RKO (cell line): ENCODE measurements around the gene PRSS37.
"Not testable (repeated sequence)": the region's sequence is repeated elsewhere in the genome, so short reads cannot be mapped to it uniquely, and the experiment has no call there.

Source experiments
- DNase-seq: peaks from one replicate; pipeline ENCODE4 v3.0.0-alpha.2; 2016; ENCODE audit warnings: low spot score

Gene PRSS37, protein sequence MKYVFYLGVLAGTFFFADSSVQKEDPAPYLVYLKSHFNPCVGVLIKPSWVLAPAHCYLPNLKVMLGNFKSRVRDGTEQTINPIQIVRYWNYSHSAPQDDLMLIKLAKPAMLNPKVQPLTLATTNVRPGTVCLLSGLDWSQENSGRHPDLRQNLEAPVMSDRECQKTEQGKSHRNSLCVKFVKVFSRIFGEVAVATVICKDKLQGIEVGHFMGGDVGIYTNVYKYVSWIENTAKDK

DNA sequence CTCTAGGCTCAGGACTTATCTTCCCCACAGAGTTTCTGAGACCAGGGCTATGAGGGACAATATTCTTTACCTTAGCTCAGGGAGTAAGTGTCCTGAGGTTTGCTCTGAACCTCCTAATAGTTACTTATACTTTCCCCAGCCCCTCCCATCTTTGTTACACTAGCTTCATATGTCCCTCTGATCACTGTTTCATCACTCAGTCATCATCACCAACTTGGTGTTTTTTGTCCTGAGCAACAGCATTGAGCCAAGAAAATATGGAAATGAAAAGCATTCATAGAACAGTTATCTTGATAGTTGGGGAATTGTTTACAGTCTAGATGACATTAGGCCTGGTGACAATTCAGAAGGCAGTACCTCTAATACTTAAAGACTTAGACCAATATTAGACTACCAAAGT is at the start of gene PRSS37:
Gene PRSS37, minus strand, starts transcription at position 101 of the 400 bp plus-strand sequence. CDS start 436 bp downstream, outside the sequence.
- DNase-seq: no peak

DNA sequence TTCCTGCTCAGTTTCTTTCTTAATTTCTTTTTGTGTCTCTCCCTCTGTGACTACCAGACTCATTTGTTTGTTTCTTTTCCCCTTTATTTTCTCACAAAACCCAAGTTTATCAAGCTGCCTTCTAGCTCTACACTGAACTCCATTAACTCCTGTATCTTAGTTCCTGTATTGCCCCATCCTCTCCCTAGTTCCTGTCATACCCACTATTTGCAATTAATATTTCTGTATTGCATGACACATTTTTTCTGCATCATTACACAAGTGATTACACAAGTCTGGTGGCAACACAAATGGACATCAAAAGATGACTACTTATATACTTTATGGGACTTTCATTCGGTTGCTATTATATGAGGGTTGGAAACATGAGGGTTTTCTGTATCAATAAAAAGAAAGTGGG is 48.0 kb upstream of the PRSS37 start:
- no peak for DNase-seq

DNA sequence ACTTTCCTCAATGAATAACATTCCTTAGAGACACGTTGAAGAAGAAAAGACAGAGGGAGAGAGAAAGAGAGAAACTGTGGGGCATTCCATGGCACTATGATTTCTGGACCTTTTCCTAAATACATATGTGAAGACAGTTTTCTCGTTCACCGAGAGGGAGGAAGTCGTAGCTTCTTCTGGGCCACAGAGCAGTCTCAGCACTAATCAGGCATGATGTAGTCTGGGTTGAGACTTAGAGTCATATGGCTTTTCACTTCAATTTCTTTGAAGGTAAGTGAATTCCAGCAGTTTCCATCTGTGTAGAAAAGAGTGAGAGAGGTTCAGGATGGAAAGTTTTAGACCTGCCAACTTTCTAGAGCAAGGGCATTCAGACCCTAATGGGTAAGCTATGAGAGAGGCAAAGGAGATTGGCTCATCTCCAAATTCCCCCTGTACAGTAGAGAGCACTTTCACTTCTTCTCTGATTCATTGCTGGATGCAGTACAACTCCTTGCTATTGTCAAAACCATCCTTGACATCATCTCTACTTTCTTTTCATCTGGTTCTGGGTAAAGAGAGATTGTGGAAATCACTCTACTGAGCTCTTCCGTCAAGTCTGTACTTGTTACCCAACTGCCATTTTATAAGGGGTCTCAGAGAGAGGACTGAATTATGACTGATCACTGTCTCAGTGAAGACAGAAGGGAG is 43.4 kb upstream of the PRSS37 start:
- DNase-seq: no peak

DNA sequence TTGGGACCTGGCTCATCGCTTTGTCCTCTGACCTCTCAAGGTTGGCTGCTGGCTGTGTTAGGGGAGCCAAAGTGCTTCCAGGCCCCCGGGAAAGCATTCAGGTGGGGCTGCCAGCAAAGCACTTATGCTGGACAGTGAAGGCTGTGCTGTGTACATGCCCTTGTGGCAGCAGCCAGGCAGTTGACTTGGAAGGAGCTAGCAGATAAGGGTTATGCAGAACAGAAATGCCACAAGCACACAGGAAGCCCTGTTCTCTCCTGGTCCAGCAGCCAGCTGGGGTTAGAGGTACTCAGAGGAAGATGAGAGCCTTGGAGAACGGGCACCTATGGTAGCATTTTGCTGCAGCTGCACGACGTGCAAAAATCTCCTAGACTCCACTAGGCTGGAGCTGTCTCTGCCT is 39.7 kb upstream of the PRSS37 start:
- no peak for DNase-seq

DNA sequence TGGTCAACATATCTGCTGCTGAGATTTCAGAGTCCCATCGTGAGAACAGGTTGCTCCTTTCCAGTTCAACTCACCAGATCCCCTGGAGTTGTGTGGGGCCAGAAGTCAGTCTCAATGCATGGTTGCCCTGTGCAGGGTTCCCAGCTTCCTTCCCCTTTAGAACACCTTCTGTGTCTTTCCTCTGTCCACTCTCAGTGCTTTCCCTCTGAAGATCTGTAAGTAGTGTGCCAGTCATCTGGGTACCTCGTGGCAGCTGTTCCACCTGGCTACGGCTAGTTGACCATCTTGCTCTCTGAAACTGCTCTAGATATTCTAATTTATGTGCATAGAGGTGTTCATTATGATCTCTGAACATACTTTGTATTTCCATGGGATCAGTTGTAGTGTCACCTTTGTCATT is 36.1 kb upstream of the PRSS37 start:
- no peak for DNase-seq

DNA sequence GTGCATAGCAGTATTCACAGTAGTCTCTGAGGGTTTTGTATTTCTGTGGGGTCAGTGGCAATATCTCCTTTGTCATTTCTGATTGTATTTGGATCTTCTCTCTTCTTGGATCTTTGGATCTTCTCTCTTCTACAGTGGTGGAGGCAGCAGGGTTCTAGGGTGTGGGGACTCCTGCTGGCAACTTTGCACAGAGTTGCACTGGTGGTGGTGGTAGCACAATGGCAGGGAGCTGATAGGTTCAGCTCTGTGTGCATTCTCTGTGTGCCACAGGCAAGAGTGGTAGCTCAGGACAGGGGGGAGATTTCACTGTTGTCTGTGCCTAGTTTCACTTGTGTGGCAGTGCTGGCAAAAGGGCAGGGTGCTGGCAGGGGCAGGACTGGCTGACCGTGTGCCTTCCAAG is 35.1 kb upstream of the PRSS37 start:
- no peak for DNase-seq

DNA sequence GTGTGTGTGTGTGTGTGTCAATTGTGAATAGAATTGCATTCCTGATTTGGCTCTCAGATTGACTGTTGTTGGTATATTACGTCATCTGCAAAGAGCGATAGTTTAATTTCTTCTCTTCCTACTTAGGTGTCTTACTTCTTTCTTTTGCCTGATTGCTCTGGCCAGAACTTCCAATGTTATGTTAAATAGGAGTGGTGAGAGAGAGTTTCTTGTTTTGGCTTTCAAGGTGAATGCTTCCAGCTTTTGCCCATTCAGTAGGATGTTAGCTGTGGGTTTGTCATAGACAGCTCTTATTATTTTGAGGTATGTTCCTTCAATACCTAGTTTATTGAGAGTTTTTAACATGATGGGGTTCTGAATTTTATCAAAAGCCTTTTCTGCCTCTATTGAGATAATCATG is 34.2 kb upstream of the PRSS37 start:
- DNase-seq: no peak

DNA sequence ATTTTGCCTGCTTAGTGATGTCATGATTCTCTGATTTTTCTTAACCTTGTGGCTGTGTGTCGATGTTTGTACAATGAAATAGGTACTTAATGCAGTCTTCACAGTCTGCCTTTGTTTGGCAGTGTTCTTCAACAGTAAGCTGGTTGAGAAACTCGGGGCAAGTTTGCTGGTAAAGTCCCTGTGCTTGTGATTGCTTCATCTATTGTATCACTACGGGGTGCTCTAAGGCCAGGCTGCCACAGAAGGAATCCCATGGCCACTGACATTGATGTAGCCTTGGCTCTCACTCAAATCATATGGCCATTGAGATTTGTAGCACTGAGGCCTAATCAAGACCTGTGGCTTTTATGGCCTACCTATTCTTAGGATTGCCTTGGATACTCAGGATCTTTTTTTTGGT is 33.5 kb upstream of the PRSS37 start:
- no peak for DNase-seq

DNA sequence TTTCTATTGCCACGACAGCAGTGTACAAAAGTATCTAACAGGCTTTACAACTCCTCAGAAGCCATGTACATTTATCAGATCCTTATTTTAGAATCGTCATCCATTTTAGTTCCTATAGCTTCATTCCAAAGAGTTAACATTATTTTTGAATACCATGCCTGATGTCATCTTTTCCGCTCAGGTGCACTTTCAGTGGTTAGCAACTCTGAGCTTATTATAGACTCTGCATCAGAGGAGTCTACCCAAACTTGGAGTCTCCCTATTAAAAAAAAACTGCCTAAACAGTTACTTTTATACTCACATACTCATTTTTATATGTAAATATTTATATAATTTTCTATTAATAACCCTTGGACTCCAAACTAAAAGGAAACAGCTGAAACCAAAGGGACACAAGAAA is 31.6 kb upstream of the PRSS37 start:
- no peak for DNase-seq

DNA sequence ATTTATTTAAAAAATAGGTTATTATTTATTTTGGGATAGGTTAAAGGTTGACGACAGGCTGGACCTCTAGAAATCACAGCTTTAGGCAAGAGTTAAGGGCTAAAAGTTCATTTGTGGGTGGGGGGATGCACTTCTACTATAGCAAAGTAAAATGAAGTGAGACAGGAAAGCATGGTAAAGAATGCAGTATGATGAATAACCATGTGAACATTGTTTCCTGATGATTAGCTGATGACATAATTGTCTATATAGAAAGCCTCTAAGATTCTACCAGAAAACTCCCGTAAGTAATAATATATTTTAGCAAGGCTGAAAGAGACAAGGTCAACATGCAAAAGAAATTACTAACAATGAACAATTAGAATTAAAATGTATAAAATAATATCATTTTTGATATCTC is 25.7 kb upstream of the PRSS37 start:
- DNase-seq: peak; percentile 18

DNA sequence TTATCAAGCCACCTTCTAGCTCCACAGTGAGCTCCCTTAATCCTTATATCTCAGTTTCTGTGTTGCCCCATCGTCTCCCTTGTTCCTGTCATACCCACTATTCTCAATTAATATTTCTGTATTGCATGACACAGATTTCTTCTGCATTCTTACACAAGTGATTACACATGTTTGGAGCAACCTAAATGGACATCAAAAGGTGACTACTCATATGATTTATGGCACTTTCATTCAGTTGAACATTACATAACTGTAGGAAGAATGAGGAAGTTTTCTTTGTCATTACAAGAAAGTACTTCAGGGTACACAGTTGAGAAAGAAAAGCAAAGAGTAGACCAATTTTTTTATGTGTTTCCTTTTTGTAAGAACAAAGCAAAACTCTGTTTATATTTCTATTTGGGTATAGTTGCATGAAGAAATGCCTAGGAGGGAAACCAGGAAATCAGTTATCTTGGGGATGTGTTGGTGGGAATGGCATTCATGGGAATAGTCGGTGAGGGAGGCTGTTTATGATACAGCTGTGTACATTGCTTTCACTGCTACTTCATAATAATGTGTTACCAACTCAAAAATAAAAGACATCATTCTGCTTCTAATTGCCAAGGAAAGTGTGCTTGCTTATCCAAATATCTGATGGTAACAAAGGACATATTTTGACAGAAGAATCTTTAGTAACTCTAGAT is 23.6 kb upstream of the PRSS37 start:
- peak; percentile 61 for DNase-seq

DNA sequence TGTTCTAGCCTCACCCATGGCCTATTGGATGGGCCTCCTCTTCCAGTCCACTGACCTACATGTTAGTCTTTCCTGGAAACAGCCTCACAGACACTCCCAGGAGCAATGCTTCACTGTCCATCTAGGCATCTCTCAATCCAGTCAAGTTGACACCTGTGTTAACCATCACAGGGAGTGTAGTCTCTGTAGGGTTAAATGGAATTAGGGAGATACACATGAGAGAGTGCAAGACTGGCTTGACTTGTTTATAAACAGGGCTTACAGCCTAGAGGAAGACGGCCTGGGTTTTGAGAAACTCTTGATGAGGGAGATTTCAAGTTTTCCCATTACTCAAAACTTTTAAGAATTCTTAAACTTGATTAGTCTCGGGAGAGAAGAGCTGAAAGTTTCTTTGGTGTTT is 18.9 kb upstream of the PRSS37 start:
- no peak for DNase-seq

DNA sequence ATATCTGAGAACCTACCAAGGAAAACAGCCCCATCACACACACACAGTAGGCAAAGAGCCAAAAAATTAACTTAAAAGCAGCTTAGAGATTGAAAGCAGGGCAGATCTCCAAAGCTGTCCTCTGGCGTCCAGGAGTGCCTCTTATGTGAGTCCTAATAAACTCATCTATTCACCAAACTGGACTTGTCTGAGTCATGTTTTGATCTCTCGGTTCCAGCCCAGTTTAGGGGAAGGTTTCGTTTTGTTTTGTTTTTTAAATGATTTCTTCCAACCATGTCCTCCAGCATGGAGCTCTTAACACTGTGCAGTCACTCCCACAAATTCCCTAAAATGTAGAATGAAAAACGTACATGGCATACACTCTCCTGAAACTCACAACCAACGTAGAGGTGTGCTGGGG is 6.7 kb upstream of the PRSS37 start:
- no peak for DNase-seq

DNA sequence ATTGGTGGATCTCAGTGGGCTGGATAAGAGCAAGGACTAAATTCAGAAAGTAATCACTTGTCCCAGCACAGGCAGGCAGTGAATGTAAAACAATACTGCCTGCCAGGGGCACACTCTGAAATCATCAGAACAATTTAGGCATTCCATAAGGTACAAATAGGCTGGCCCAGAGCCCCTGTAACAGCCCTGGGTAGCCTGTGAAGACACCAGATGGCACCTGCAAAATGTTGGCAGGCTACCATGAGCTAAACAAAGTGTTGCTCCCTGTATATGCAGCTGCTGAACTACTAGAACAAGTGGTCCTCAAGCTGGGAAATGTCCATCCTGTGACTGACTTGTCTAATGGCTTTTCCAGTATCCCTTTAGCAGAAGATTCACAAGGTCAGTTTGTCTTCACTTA is 3.0 kb upstream of the PRSS37 start:
- no peak for DNase-seq

DNA sequence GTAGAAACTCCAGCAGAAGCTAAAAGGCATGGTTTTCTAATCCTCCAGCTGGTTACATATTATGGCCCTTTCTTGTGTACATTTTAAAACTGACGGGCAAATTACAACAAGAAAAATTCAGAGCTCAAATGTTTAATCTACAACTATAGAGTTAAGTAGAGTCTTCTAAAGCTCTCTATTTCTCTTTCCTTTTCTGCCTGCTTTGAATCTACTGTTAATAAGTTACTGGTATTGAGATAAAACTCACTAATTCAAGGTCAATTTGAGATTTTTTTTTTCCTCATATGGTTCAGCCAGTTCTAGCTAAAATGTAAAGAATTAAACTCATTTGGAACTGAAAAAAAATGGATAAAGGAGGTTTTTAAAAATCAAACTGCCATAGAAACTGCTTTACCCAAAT is 1.6 kb upstream of the PRSS37 start:
- no peak for DNase-seq

DNA sequence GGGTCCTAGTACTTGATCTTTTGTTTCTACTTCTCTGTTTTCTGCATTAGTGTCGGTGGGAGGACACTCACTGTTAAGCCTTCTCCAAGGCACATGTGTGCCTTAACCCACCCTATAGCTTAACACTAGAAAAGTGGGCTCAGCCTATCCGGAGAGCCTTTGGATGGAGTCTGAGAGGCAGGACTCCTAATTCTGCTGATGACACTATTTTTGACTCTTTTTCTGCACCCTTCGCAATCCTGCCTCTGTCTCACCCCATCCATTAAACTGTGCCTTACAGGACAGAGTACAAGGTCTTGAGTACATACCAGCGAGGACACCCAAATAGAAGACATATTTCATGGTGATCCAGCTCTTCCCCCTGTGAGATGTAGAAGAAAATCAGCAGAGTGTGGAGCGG is 577 bp downstream of the PRSS37 start:
- no peak for DNase-seq

DNA sequence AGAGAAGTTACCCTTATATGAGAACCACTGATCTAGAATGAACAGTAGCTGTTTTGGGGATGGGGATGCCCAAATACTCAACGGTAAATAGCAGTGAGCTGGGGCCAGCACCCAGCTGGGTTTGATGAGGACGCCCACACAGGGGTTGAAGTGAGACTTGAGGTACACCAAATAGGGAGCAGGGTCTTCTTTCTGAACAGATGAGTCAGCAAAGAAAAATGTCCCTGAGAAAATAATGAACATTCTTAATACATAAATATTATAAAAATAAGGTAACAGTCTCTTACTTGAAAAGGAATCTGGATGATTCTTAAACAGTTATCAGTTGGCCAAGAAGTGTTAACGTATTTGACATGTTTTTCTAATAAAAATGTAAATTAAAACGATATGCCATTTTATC is 2.0 kb downstream of the PRSS37 start:
- DNase-seq: no peak

DNA sequence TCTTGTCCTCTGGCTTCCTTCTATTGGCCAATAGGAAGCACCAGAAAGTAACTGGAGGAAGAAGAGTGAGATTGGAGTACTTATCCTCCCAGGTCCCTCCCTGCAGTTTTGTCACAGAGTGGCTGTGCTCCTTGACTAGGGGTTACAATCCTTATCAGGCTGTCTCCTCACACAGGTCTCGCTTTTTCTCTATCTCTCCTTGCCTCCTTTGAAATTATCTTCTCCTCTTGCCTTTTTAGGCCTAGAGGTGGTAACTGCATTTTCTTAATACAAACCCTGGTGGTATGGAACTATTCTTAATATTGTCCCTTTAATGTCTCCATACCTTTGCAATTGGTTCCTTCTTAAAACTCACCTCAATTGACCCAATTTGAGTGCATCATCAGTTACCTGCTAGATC is 2.7 kb downstream of the PRSS37 start:
- DNase-seq: no peak

DNA sequence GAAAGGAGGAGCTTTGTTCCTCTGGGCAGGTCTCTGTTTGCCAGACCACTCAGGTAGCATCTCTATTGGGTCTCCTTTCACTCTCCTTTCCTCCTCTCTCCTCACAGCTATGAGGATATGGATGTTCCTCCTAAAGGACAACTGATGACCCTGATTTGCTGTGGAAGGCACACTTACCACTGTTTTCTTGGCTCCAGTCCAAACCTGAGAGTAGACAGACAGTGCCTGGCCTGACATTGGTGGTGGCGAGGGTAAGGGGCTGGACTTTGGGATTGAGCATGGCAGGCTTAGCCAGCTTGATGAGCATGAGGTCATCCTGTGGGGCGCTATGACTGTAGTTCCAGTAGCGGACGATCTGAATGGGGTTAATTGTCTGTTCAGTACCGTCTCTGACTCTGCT is 3.6 kb downstream of the PRSS37 start:
- DNase-seq: no peak

DNA sequence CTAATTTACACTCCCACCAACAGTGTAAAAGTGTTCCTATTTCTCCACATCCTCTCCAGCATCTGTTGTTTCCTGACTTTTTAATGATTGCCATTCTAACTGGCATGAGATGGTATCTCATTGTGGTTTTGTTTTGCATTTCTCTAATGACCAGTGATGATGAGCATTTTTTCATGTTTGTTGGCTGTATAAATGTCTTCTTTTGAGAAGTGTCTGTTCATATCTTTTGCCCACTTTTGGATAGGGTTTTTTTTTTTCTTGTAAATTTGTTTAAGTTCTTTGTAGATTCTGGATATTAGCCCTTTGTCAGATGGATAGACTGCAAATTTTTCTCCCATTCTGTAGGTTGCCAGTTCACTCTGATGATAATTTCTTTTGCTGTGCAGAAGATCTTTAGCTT is 18.9 kb downstream of the PRSS37 start:
- not testable (repeated sequence) for DNase-seq

DNA sequence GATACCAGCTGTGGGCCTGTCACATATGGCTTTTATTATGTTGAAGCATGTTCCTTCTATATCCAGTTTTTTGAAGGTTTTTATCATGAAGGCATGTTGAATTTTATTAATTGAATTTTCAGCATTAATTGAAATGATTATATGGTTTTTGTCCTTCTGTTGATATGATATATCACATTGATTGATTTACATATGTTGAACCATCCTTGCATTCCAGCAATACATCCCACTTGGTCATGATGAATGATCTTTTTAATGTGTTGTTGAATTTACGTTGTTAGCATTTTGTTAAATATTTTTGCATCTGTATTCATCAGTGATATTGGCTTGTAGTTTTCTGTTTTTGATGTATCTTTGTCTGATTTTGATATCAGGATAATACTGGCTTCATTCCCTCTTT is 21.2 kb downstream of the PRSS37 start:
- no peak for DNase-seq

DNA sequence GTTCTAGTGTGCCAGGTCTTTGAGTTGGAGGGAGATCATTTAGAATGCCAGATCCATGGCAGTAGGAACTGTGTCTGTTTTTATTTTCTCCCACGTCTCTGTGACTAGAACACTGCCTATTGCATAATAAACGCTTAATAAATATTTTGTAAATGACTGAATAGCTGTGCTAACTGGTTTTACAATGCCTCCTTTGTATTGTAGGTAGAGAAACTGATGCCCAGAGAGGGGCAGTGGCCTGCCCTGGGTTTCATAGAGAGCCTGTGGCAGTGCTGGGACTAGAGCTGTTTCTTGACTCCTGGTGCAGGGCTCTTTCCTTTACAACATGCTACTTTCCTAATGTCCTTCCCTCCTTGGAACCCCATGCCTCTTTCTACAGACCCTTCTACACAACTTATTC is 48.8 kb downstream of the PRSS37 start:
- DNase-seq: no peak

DNA sequence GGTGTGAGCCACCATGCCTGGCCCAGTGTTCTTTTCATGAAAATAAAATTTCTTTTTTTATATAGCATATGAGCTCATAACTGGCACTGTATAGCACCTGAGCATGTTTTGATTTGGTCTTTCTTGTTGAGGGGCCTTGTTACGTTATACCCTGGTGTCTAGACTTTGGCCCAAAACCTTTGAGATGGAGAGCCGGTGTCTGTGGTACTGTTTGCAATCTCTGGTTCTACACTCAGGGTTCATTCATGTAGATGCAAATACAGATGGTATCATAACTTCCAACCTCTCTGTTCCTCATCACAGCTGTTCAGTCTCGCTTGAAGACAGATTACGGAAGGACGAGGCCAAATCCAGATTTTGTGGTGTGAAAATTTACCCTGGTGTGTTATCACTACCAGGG is 51.4 kb downstream of the PRSS37 start, which contains the start of gene TAS2R5:
Gene TAS2R5, plus strand, starts transcription at position 301 of the 400 bp plus-strand sequence. CDS start 145 bp downstream, outside the sequence.
- DNase-seq: no peak
